Uterus (tissue), 4 donors: Measurements from ENCODE around the gene ZNF3. TPM values are rescaled to one million over a fixed set of nuclear protein-coding genes. Genes with fewer than 3 reads are reported as not detected.

Experiments used
- DNase-seq, 2 donors: peaks; one replicate each; pipeline ENCODE4 v3.0.0-alpha.2; 2019 to 2020
- H3K27ac ChIP-seq, 2 donors: fragments of 200-600 bp; sonication (generic); 1 replicate in 1 of 2; 2 replicates in 1 of 2; pipeline ENCODE4 v1.5.1; 2016 to 2018
- H3K27me3 ChIP-seq, 2 donors: fragments of 200-600 bp; sonication (generic); one replicate each; pipeline ENCODE4 v1.5.1; 2018 to 2019; ENCODE audit warnings: control low read depth in 1 of 2
- H3K36me3 ChIP-seq, 2 donors: fragments of 200-600 bp; sonication (generic); one replicate each; pipeline ENCODE4 v1.5.1; 2019; ENCODE audit warnings: control low read depth in 1 of 2
- H3K4me1 ChIP-seq, 2 donors: fragments of 200-600 bp; sonication (generic); one replicate each; pipeline ENCODE4 v1.5.1; 2018 to 2019; ENCODE audit warnings: control low read depth in 1 of 2
- H3K4me3 ChIP-seq, 2 donors: fragments of 200-600 bp; sonication (generic); 1 replicate in 1 of 2; 2 replicates in 1 of 2; pipeline ENCODE4 v1.5.1; 2018 to 2019; ENCODE audit warnings: mild to moderate bottlenecking in 1 of 2
- H3K9me3 ChIP-seq, 2 donors: fragments of 200-600 bp; sonication (generic); one replicate each; pipeline ENCODE4 v1.5.1; 2019; ENCODE audit warnings: control low read depth in 1 of 2
- CTCF ChIP-seq, 4 experiments: fragments of 200-600 bp in 2 of 4; fragments of 450-650 bp in 2 of 4; sonication (generic) in 2 of 4; IDR thresholded peaks; one replicate each; pipeline ENCODE4 v1.5.1; 2016 to 2019; ENCODE audit warnings: antibody characterized with exemption in 4 of 4, mild to moderate bottlenecking in 2 of 4, moderate library complexity in 1 of 4
- POLR2A ChIP-seq, 2 donors: fragments of 450-650 bp; IDR thresholded peaks; one replicate each; pipeline ENCODE4 v1.6.1; 2016; ENCODE audit warnings: antibody characterized with exemption in 2 of 2, mild to moderate bottlenecking in 1 of 2, moderate library complexity in 1 of 2
- intact Hi-C: fragments of 100-400 bp; cut with DNase I; formaldehyde crosslinking; loops from one replicate; pipeline ENCODE4 v1.15.1; 2023; ENCODE audit warnings: low total_unique reads
- total RNA-seq, 4 donors: library from RNA; depleted of rRNA in 3 of 4; stranded (reverse); fragments of >200 nt in 3 of 4; gene quantifications; one replicate each; pipeline versions ENCODE4 v1.1.0 to v1.2.4, GENCODE V29; 2014 to 2023
- donor health status: DM: yes; HTN: yes; CAD: no.

The ZNF3 gene
- total RNA-seq, 4 donors from 2014 or later: 10.9 to 69.4 (median 50.3) TPM

GRCh38 chr7:100061518-100062193, 19.9 kb downstream of the ZNF3 start:
- TF ChIP-seq POLR2A (IDR thresholded peaks at IDR 0.05) (no peak), CTCF (IDR thresholded peaks at IDR 0.05) (no peak)
- H3K9me3 ChIP-seq: no peaks in the 10 kb centered on the region
- H3K27me3 ChIP-seq: no peaks in the 10 kb centered on the region
- H3K36me3 ChIP-seq: no peaks in the 10 kb centered on the region
- DNase-seq: no peak
- H3K4me1 ChIP-seq: peaks cover 0 to 3% of the 10 kb centered on the region in 2 donors
- intact Hi-C loops: no loop called here
- H3K4me3 ChIP-seq: no peak overlapping the region
- no peak overlapping the region for H3K27ac ChIP-seq

- H3K27ac ChIP-seq: no peak overlapping the region
- H3K36me3 ChIP-seq: no peaks in the 10 kb centered on the region
Observed at GRCh38 chr7:100059251-100059739, 22.2 kb downstream of the ZNF3 start.

GRCh38 chr7:100057006-100057405, 24.5 kb downstream of the ZNF3 start:
- Histone ChIP-seq H3K27me3 (no peaks in the 10 kb centered on the region), H3K27ac (no peak overlapping the region), H3K9me3 (no peaks in the 10 kb centered on the region), H3K36me3 (no peaks in the 10 kb centered on the region), H3K4me1 (no peaks in the 10 kb centered on the region), H3K4me3 (no peak overlapping the region)
- intact Hi-C loops: no loop called here
- TF ChIP-seq POLR2A (IDR thresholded peaks at IDR 0.05): no peak
- TF ChIP-seq CTCF (IDR thresholded peaks at IDR 0.05): no peak
- no peak for DNase-seq

More at GRCh38 chr7:100059251-100059739, 22.2 kb downstream of the ZNF3 start:
- TF ChIP-seq CTCF (IDR thresholded peaks at IDR 0.05) (no peak), POLR2A (IDR thresholded peaks at IDR 0.05) (no peak)
- no peak for DNase-seq
- Histone ChIP-seq H3K9me3 (no peaks in the 10 kb centered on the region), H3K4me3 (no peak overlapping the region), H3K27me3 (no peaks in the 10 kb centered on the region), H3K4me1 (no peaks in the 10 kb centered on the region)
- intact Hi-C loops: no loop called here

- Histone ChIP-seq H3K27me3 (no peaks in the 10 kb centered on the region), H3K27ac (no peak overlapping the region), H3K36me3 (no peaks in the 10 kb centered on the region), H3K4me1 (no peaks in the 10 kb centered on the region), H3K9me3 (no peaks in the 10 kb centered on the region), H3K4me3 (no peak overlapping the region)
- peak in 3 of 4 experiments; percentile 19 to 48 (median 30) for TF ChIP-seq CTCF (IDR thresholded peaks at IDR 0.05)
- no peak for TF ChIP-seq POLR2A (IDR thresholded peaks at IDR 0.05)
- no peak for DNase-seq
- intact Hi-C loops: no loop called here
Observed at GRCh38 chr7:100053215-100053614, 28.3 kb downstream of the ZNF3 start.

GRCh38 chr7:100051611-100052010, 29.9 kb downstream of the ZNF3 start:
- no peak overlapping the region for H3K27ac ChIP-seq
- no peaks in the 10 kb centered on the region for H3K27me3 ChIP-seq
- no peak overlapping the region for H3K4me3 ChIP-seq
- TF ChIP-seq POLR2A (IDR thresholded peaks at IDR 0.05): no peak
- TF ChIP-seq CTCF (IDR thresholded peaks at IDR 0.05): no peak
- DNase-seq: no peak
- no peaks in the 10 kb centered on the region for H3K9me3 ChIP-seq
- intact Hi-C loops: no loop called here
- H3K4me1 ChIP-seq: no peaks in the 10 kb centered on the region
- H3K36me3 ChIP-seq: no peaks in the 10 kb centered on the region
